Stimulated activated naive CD4-positive, alpha-beta T cell treated with Interleukin-2 at 50 U/mL for 16 hours (primary cell): ENCODE data around the gene MTCL1.

ENCODE experiments used
- DNase-seq: peaks from one replicate; lab custom pipeline; 2025; lab: John Stamatoyannopoulos, UW

Gene MTCL1

DNA sequence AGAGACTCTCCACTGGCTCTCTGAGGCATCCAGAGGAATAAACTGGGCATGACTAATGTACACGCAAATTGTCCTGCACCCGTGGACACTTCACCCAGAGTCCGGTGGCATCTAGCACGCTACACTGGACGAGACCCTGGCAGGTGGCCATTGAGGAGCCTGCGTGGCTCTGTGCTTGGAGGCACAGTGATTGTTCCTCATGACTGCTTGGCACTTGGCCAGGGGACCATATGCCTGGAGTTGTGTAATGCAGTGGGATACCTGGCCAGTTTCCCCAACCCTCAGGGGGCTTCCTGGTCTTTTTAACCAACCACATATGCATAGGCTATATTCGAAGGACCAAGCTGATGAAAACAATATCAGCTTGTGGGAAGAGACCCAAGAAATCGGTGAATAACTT is 66.6 kb downstream of the MTCL1 start:
- no peak for DNase-seq

DNA sequence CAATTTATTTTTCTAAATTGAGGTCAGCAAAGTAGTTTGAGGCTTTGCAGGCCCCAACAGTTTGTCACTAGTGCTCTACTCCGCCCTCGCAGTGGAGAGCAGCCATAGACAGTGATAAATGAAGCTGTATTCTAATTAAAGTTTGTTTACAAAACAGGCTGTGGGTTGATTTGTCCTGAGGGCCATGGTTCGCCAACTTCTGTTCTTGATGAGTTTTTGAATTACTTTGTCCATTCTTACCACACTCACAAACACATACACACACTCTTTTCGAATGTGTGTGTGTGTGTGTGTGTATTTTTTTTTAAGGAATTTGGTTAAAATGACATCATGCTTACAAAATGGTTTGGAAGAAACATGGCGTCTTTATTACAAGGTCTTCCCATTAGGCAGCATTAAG is 68.6 kb downstream of the MTCL1 start:
- no peak for DNase-seq

DNA sequence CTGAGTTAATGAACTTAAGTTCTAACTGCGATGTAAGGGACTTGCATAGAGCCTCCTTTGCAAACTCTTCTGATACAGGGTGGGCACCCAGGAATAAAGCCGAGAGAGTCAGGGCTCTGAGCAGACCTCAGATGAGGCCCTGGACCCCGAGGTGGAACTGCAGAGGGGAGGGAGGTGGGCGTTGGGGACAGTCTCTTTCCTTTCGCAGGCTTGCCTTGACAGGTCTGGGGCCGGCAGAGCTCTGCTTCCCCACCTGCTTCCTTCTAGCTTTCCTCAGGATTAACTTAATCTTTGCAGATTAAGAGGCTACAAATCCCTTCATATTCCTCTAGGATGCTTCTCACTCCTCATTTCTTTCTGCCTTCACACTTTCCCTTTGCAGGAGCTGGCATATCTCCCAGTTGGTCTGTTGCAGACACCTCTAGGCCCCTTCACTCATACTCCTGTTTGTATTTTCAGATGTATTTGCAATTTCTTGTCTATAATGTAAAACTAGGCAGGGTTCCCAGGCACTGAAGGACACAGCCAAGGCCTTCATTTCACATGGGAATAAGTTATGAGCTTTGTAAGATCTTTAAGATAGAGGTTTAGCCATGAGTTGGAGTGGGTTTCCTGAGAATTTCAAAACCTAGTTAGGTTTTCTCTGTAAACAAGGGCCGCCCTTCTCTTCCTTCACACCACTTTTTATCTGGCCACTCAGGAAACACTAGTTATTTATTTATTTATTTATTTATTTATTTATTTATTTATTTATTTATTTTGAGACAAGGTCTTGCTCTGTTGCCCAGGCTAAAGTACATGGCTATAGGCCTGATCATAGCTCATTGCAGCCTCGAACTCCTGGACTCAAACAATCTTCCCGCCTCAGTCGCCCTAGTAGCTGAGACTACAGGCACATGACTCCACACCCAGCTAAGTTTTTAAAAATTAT is 70.9 kb downstream of the MTCL1 start:
- DNase-seq: no peak

DNA sequence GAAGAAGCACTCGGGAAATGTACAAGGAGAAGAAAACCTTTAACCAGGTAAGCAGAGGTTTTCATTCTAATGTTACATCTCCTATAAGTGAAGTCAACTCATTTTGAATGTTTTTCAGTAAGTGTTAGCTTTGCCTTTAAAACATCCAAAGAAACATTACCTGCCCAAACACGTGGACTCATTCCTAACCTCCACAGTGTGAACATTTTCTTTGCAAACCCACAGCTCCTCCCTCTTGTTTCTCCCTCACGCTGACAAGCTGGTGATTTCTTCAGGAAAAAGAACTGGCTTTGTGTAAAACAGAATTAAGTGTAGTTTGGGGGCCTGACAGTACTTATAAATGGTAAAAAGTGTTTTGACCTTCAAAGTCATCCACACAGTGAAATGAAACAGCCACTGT is 72.5 kb downstream of the MTCL1 start:
- DNase-seq: no peak

DNA sequence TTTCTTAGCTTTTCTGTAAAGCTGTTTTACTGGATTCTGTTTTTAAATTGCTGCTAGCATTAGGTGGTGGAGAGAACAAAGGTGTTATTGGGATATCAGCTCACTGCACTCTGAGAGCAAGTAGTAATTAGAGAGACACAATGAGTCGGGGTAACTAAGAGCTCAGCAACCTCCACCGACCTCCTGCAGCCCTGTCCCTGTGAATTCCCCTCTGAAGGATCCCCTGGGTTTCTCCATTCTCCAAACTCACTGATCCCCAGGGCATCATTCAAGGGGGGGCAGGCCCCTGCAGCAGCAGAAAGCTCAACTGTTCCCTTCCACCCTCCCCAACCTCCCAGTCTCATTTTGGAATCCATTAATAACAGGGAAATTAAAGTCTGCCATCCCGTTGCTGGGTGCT is 73.0 kb downstream of the MTCL1 start:
- no peak for DNase-seq

DNA sequence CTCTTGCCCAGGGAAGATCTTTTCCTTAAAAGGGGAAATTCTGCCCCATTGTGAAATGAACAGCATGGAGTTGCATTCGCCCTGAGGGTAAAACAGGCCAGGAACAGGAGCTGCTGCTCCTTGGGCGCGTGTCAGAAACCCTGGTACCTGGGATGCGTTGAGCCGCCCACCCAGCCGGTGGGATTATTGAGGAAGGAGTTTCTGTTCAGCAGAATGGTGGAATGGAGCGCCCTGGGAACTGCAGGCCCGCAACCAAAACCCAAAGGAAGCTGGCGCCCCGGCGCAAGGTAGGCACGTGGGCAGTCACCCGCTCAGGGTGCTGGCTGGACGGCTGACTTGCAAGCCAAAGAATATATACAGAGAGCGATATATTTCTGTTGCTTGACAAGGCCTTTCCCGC is 73.5 kb downstream of the MTCL1 start:
- DNase-seq: no peak

DNA sequence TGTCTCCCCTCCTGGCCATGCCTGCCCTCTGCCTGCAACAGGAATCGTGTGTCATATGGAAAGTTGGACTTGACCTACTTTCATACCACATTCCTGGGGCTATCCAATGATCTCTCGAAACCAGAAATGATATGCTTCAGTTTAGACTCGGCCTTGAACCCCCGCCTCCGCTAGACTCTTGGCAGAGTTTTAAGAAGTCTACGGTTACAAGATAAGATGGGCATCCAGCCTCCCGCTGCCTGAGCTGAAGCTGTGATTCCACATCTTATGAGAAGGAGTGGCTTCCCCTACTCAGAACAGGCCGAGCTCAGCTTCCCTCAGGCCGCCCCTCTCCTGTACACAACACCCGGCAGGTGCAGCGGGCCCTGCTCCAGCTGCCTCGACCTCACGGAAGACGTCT is 73.9 kb downstream of the MTCL1 start:
- DNase-seq: no peak

DNA sequence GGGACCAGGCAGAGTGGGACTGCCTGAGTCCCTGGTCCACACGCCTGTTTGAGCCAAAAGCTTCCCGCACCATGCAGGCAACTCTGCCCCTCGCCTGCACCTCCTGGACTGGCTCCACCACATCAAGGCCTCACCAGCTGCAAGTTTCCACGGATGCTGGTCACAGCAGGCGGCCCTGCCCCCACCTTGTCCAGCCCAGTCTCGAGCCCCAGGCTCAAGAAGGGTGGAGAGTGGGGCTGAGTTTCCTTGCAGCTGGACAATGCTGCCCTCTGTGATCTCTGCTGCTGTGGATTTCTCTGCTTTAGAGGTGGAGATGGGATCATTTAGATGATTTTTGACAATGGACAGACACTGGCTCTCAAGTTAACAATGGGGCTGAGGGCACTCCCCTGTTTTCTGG is 74.9 kb downstream of the MTCL1 start:
- DNase-seq: no peak

DNA sequence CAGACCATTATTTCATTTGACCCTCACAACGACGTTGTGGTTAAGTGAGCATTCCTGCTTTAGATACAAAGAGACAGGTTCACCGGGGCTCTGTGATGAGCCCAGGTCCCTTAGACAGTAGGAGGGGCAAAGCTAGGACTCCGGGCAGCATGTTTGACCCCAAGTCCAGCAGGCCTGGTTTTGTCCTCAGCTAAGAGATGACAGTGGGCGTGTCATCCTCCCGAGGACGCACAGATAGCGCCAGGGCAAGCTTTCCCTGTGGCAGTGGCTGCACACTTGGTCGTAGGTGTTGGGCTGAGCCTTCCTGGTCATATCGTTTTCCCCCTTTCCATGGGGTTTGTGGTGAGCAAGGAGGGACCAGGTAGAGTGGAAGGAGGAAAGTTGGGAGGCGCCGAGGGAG is 76.3 kb downstream of the MTCL1 start:
- no peak for DNase-seq

DNA sequence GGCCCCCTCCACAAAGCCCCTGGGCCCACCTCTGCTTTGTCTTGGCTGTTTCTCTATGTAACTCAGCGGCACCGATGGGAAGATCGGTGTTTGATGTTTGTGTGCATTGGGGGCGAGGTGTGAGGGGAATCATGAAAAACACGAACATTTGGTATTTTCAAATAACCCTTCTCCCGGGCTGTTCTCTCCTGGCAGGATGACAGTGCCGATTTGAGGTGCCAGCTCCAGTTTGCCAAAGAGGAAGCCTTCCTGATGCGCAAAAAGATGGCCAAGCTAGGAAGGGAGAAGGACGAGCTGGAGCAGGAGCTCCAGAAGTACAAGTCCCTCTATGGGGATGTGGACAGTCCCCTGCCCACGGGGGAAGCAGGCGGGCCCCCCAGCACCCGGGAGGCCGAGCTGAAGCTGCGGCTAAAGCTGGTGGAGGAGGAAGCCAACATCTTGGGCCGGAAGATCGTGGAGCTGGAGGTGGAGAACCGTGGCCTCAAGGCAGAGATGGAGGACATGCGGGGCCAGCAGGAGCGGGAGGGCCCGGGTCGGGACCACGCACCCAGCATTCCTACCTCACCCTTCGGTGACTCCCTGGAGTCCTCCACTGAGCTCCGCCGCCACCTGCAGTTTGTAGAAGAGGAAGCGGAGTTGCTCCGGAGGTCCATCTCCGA is 78.1 kb downstream of the MTCL1 start:
- no peak for DNase-seq

DNA sequence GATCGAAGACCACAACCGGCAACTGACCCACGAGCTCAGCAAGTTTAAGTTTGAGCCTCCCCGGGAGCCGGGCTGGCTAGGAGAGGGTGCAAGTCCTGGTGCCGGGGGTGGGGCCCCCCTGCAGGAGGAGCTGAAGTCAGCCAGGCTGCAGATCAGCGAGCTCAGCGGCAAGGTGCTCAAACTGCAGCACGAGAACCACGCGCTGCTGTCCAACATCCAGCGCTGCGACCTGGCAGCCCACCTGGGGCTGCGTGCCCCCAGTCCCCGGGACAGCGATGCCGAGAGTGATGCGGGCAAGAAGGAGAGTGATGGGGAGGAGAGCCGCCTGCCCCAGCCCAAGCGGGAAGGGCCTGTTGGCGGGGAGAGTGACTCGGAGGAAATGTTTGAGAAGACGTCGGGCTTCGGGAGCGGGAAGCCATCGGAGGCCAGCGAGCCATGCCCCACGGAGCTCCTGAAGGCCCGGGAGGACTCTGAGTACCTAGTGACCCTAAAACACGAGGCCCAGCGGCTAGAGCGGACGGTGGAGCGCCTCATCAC is 78.7 kb downstream of the MTCL1 start:
- DNase-seq: no peak

DNA sequence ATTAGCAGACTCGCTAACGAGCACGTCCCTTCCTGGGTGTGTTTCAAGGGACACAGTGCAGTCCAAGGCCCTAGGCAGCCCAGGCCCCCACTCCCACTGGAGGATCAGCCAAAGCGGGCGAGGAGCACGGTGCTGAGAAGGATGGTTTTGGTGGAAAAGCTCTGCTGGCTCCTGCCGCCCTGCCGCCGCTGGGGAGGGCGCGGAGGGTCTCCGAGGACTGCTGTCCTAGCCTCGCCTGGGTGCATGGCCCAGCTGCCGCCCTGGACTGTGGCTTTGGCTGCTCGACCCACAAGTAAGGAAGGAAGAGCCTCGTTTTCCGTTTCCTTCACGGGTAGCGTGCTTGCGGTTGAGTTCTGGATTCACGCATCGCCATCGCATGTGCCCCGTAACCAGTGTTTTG is 79.9 kb downstream of the MTCL1 start:
- DNase-seq: no peak

DNA sequence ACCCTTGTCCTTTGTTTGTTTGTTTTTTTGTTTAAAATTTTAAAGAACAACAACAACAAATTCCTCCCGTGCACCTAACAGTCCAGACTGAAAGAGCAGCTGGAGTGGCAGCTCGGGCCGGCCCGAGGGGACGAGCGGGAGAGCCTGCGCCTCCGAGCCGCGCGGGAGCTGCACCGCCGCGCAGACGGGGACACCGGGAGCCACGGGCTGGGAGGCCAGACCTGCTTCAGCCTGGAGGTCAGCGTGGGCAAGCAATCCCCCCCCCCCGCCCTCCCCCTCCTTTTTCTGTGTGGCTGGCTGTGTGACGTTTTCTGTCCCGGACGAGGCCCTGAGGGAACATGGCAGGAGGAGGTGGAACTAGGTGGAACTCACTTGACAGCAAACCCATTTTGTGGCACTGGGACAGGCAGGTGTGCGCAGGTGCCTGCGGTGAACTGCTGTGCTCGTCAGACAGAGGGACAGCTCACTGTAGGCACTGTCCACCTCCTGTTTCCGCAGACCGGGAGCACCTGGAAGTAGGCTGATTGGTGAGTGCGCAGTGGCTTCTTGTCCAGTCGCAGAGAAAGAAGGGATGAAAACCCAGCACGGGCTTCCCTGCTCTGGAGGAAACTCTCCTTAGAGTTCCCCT is 80.6 kb downstream of the MTCL1 start:
- DNase-seq: no peak

DNA sequence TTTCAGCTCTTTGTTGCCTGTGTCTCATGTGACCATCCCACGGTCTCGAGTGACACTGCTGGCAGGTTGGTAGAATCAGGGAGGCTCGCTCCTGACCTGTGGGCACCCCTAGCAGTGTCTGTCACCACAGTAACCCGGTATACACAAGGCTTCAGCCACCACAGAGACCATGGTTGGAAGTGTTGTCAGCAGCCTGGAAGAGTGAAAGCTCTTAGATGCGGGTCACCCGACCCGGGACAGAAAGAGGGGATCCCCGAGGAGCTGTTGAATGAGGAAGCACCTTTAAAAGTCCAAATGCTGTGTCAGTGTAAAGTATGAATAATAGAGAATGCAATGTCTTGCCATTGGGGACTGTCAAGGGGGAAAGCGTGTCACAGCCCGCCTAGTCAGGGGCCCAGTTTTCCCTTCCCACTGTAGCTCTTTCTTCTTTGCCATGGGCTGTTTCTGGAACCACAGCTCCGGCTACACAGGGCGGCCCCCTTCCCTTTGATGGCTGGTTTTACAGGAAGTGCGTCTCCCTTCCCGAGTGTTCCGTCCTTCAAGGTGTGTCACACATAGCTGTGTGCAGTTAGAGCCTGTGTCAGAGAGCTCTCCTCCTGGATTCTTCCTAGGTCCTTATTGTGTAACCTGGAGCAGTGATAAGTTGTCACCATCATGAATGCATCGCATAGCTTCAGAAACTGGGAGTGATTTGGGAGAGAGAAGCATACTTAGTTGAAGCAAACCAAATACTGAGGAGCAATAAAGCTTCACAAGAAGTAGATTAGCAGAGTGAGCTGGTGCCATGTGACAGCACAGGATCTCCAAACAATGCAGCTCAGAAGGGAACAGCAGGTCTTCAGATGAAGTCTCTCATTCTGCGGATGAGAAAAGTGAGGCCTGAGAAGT is 81.4 kb downstream of the MTCL1 start:
- no peak for DNase-seq

DNA sequence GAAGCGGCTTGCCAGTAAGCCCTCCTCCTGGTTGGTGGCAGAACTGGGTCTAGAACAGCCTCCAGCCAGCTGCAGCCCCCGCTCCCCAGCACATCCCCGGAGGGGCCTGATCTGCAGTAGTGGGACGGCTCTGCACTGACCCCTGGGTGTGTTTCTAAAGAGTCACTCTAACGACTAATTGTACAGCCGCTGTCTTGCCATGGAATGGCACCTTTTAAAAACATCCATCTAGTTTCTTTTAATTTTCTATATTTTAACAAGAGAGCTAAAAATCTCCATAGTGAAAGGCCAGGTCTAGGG is 82.0 kb downstream of the MTCL1 start:
- no peak for DNase-seq

DNA sequence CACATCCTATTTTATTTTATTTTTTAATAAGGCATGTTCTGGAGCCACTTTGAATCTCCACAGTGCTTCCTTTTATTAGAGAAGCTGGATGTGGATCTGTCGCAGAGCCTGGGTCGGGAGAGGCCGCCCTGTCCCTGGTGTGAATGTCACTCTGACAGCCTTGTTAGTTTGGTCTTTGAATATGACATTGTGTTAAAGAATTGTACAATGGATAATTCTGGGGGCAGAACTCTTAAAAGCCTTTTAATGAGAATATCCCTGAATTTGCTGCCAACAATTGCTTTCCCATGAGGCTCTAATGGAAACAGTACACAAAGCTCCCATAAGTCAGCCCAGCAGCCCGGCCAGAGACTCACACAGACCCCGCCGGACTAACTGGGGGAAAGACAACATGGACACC is 82.4 kb downstream of the MTCL1 start:
- no peak for DNase-seq

DNA sequence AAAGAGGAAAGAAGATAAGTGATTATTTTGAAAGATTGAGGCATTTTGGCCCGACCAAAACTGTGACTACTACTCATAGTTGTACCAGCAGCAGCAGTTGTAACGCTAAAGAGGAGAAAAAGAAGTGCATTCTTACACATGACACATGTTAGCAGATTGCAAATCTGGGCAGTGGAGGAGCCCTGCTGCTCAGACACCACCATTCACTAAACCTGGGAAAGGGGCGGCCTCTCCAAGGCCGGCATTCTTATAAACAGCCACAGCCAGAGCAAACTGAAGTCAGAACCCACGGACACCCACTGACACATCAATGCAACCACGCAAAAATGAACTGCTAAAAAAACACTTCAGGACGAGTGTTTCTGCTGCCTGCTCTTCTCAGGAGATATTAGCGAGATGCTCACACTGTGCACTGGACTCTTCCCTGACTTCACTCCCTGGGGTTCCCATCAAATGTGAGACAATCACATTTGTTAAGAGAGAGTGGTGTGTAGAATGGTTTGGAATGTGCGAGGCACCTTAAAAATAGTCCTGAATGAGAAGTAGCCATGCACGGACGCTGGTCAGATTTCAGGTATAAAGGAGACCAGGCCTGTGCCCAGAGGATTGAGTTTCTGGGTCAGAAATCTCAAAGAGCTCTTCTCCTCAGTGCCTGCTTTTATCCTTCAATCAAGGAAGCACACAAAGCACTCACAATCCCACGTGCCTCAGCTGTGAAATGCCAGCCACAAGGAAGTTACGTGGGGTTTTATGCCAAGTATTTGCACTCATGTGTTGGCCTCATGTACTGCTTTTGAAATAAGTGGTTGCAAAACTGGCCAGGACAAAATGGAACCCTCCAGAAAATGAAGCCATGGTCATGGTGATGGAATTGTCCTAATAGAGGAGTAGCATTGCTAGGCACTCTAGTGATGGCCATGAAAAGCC is 83.4 kb downstream of the MTCL1 start:
- no peak for DNase-seq

DNA sequence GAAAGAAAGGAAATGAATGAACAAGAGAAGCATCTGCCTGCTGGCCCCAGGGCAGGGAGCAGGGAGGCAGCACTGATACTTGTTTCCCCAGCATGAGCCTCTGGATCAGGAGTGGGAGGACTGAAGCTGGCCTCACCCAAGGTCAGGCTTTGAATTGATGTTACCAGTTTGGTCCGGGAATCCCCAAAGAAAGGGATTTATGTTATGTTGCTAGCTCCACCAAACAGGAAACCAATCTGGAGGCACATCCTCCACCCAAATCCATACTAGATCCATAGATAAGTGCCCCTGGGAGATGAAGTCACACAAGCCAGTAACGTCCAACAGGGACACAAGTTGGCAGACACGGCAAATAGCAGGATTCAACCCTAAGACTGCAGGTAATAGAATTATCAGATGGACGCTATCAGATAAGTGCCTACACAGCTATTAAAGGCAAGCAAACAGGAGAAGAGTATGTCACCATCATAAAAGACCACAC is 85.9 kb downstream of the MTCL1 start:
- no peak for DNase-seq

DNA sequence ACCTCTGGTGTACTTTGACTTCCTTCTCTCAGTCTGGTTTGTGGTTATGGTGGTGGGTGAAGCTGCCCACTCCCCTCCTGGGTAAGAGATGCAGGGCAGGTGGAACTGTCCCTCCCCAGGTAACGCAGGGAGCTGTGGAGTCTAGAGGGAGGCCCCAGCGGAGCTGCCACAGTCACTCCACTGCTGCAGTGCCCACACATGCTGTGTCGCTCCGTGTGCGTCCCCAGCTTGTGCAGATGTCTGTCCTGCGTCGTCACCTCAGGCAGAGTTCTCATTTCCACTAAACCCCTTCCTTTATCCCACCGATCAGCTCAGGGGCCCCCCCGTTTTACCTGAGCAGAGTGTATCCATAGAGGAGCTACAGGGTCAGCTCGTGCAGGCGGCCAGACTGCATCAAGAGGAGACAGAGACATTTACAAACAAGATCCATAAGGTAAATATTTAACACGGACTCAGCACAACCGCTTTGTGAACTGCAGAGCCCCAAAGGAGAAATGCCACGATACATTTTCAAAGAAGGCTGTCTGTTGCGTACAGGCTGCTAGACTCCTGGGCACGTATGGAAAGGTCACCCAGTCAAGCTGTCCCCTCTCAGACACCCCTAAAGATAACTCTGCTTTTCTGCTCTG is 87.4 kb downstream of the MTCL1 start:
- DNase-seq: no peak

DNA sequence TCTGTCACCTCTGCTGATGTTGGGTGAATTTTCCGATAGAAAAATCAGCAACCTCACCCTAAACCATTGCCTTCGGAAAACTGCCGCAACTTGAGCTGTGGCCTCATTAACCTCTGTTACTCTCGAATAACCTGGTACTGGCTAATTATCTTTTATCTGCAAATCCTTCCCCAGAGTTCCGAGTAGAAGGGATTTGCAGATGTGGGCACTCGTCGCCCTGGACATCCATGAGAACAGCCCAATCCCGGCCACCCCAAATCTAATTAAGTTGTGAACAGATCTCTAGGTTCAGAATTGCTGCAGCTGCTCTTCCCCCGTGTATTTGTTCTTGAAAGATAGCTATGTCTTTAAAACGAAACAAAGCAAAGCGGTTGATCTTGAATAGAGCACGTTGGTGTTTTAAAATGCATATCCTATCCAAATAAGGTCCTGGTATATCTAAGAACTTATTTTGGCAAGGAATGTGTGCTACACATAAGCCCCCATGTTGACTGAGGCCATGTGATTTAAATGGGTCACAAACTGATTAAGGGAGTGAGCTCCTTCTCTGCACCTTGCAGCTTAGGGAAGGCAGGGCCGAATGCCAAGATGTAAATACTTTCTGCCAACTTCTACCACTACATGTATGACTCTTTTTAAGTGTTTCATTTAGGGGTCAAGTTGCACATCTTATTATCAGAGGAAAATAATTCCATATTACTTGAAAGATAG is 88.2 kb downstream of the MTCL1 start:
- no peak for DNase-seq
